OCI-LY3 (cell line): ENCODE measurements around the gene MCTP2.

Experiments
- H2AFZ ChIP-seq: fragments of 200-600, 300-600 bp; shearing (Covaris generic); 2 replicates; pipeline ENCODE4 v1.6.0; 2014; ENCODE audit warnings: antibody characterized with exemption, low read depth, low read length
- H3K27ac ChIP-seq: fragments of 200-600, 300-600 bp; sonication (generic); 2 replicates; pipeline ENCODE4 v1.5.1; 2014; ENCODE audit warnings: mild to moderate bottlenecking, low read length, moderate library complexity, mixed read lengths
- H3K27me3 ChIP-seq: fragments of 200-600, 300-600 bp; sonication (generic); 2 replicates; pipeline ENCODE4 v1.6.1; 2014; ENCODE audit warnings: low read depth, low read length, mixed read lengths
- H3K36me3 ChIP-seq: fragments of 200-600, 300-600 bp; sonication (generic); replicated peaks from 2 replicates; pipeline ENCODE3; 2014; ENCODE audit warnings: low read depth, low read length, mixed read lengths
- H3K4me1 ChIP-seq: fragments of 300-600, 200-600 bp; sonication (generic); 2 replicates; pipeline ENCODE4 v1.6.1; 2014; ENCODE audit warnings: low read length, mixed read lengths
- H3K4me2 ChIP-seq: fragments of 200-600, 300-600 bp; sonication (generic); 2 replicates; pipeline ENCODE4 v1.6.1; 2014; ENCODE audit warnings: low read length, mixed read lengths
- H3K4me3 ChIP-seq: fragments of 300-600, 200-600 bp; sonication (generic); 2 replicates; pipeline ENCODE4 v1.5.1; 2014; ENCODE audit warnings: antibody characterized with exemption, mild to moderate bottlenecking, low read length, moderate library complexity
- H3K79me2 ChIP-seq: fragments of 300-600, 200-600 bp; shearing (Covaris generic); 2 replicates; pipeline ENCODE4 v1.6.1; 2014; ENCODE audit warnings: mild to moderate bottlenecking, low read length, mixed read lengths
- H3K9ac ChIP-seq: fragments of 300-600, 200-600 bp; shearing (Covaris generic); 2 replicates; pipeline ENCODE4 v1.6.0; 2014; ENCODE audit warnings: mild to moderate bottlenecking, low read length, moderate library complexity
- H3K9me3 ChIP-seq: fragments of 200-600, 300-600 bp; shearing (Covaris generic); 2 replicates; pipeline ENCODE4 v1.6.1; 2014; ENCODE audit warnings: low read length, mixed read lengths; ENCODE audit not compliant: insufficient read depth
- H4K20me1 ChIP-seq: fragments of 200-600, 300-600 bp; sonication (generic); 2 replicates; pipeline ENCODE4 v1.6.1; 2016; ENCODE audit warnings: low read length, mixed read lengths; ENCODE audit not compliant: insufficient read depth
- CTCF ChIP-seq: fragments of 200-600, 300-600 bp; sonication (generic); IDR thresholded peaks from 2 replicates; pipeline ENCODE4 v1.5.1; 2014; ENCODE audit warnings: antibody characterized with exemption, low read length, low read depth
- EZH2phosphoT487 ChIP-seq: fragments of 200-600 bp; shearing (Covaris generic); IDR thresholded peaks from 2 replicates; pipeline ENCODE4 v1.6.1; 2018; ENCODE audit warnings: antibody characterized with exemption, mixed run types, low read depth

MCTP2 gene

DNA sequence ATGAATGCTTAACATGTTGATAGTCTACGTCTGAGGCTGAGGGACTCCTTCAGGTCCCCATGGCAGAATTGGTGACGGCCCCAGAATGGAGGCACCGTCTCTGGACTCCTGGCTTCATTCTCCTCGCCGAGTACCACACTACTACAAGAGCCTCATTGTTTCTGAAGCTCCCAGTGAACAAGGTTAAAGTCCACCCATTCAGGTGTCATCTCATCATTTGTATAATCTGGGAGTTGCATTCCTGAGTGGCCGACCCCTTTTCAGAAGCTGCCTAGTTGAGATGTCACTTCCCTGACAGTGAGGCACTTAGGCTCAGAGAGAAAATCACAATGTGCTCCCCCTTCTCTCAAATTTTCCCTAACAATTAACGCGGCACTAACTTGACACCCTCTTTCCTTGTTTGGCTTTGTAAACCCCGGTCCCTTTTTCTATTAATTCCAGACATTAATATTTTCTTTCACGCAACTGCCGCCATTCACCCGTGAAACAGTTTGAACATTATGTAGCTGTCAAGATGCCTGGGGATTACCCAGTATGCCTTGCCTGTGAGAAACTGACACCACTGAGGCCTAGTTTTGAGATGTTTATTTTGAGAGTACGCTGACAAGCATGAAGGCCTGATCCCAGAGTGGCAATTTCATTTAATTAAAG, 105.6 kb downstream of the MCTP2 start:
- Histone ChIP-seq H3K4me2 (no peak overlapping the region), H3K4me1 (no peaks in the 10 kb centered on the region), H3K4me3 (no peak overlapping the region), H3K9ac (no peak overlapping the region), H3K27ac (no peak overlapping the region), H3K27me3 (peaks cover 1% of the 10 kb centered on the region), H3K9me3 (no peaks in the 10 kb centered on the region), H3K36me3 (no peaks in the 10 kb centered on the region), H4K20me1 (no peaks in the 10 kb centered on the region), H2AFZ (no peak overlapping the region), H3K79me2 (no peaks in the 10 kb centered on the region)
- TF ChIP-seq EZH2phosphoT487 (no peak), CTCF (no peak)

- Histone ChIP-seq H3K27me3 (no peaks in the 10 kb centered on the region; the same call in 1 of the 2 replicates), H2AFZ (no peak overlapping the region), H3K4me3 (no peak overlapping the region), H3K79me2 (no peaks in the 10 kb centered on the region), H4K20me1 (no peaks in the 10 kb centered on the region), H3K27ac (no peak overlapping the region), H3K4me2 (no peak overlapping the region), H3K9ac (no peak overlapping the region), H3K9me3 (no peaks in the 10 kb centered on the region), H3K36me3 (no peaks in the 10 kb centered on the region), H3K4me1 (no peaks in the 10 kb centered on the region)
- TF ChIP-seq EZH2phosphoT487 (no peak), CTCF (no peak)
Observed at GRCh38 chr15:94338243-94338846, 107.0 kb downstream of the MCTP2 start.

DNA sequence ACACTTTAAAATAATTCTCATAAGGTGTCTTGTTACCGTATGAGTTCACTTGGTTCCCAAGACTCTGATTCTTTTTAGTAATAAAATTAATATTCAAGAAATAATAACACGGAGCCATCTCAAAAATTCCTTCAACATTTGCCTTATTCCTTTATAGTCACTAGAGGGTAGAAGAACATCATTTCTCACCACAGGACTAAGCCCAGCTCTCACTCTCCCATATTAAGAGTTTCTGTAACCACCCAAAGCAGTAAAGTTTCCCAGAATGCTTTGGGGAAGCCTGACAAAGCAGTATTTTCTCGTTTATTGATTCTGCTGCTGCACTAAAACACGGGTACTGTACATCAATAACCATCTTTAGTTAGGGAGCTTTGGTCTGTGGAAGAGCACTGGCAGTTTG, 114.9 kb downstream of the MCTP2 start:
- no peaks in the 10 kb centered on the region for H3K27me3 ChIP-seq
- H3K4me2 ChIP-seq = 0 out of 2 replicates have a peak overlapping the region, but pooled peaks have one; percentile 11
- H3K79me2 ChIP-seq = no peaks in the 10 kb centered on the region
- H4K20me1 ChIP-seq = no peaks in the 10 kb centered on the region
- H3K9me3 ChIP-seq = no peaks in the 10 kb centered on the region
- H2AFZ ChIP-seq = peak overlapping the region; percentile 56; the same call in 1 of the 2 replicates
- no peak for TF ChIP-seq EZH2phosphoT487
- H3K4me1 ChIP-seq = no peaks in the 10 kb centered on the region
- no peaks in the 10 kb centered on the region for H3K36me3 ChIP-seq
- H3K4me3 ChIP-seq = no peak overlapping the region
- H3K27ac ChIP-seq = no peak overlapping the region
- no peak overlapping the region for H3K9ac ChIP-seq

GRCh38 chr15:94348084-94348483, 116.7 kb downstream of the MCTP2 start:
- no peak overlapping the region for H3K4me3 ChIP-seq
- no peaks in the 10 kb centered on the region; the same call in 1 of the 2 replicates for H3K4me1 ChIP-seq
- H3K27me3 ChIP-seq = no peaks in the 10 kb centered on the region
- H3K27ac ChIP-seq = no peak overlapping the region
- no peaks in the 10 kb centered on the region for H3K36me3 ChIP-seq
- no peaks in the 10 kb centered on the region for H3K9me3 ChIP-seq
- H3K4me2 ChIP-seq = no peak overlapping the region
- H2AFZ ChIP-seq = no peak overlapping the region
- no peaks in the 10 kb centered on the region for H4K20me1 ChIP-seq
- no peak overlapping the region for H3K9ac ChIP-seq
- no peak for TF ChIP-seq EZH2phosphoT487
- TF ChIP-seq CTCF = no peak
- H3K79me2 ChIP-seq = no peaks in the 10 kb centered on the region
